ENCODE measurements around the gene PCSK1N.

PCSK1N gene

DNA sequence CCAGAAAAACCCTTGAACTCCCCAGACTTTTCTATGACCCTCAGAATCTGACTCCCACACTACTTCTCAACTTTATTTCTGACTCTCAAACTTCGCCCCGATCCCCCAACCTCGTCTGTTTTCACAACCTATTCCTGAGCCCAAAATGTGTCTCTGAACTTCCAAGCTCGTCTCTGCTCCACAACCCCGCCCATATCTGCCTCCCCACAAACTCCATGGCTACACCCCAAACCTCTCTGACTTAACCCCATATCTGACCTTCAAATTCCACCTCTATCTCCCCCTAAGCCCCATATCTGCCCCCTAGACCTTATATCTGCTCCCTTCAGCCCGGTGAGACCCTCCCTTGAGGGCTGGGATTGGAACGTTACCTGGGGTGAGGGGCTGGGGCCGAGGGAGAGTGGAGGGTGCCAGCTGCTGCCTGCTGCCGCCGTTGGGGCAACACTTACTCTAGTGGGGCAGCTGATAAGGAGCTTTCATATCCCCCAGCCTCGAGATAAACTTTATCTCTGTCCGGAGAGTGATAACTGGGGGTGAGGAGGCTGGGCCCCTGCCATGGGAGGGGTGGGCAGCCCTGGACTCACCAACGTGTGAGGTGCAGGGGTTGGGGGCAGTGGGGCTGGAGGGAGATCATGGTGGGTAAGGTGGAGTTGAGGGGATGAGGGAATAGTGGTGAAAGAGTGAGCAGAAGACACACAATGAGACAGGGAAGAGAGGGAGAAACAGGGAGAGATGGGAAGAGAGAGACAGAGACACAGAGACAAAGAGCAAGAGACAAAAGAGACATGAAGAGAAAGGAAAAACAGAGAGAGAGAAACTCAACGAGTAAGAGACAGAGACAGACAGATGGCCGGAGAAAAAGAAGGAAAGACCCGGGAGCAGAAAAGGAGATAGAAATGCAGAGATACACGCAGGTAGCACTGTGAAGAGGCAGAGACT, 47.6 kb downstream of the PCSK1N start:
- no peak for TF ChIP-seq CTCF (conservative IDR thresholded peaks at IDR 0.05; ENCODE audit: low read depth, low read length)
- H3K4me3 ChIP-seq (ENCODE audit: low read depth, low read length): no peak overlapping the region
- no peak for DNase-seq (ENCODE audit: low read depth)

- no peak for TF ChIP-seq CTCF (conservative IDR thresholded peaks at IDR 0.05; ENCODE audit: low read depth, low read length)
- no peak overlapping the region for H3K4me3 ChIP-seq (ENCODE audit: low read depth, low read length)
- DNase-seq (ENCODE audit: low read depth): no peak
Observed at GRCh38 chrX:48786825-48787504, 48.4 kb downstream of the PCSK1N start.

DNA sequence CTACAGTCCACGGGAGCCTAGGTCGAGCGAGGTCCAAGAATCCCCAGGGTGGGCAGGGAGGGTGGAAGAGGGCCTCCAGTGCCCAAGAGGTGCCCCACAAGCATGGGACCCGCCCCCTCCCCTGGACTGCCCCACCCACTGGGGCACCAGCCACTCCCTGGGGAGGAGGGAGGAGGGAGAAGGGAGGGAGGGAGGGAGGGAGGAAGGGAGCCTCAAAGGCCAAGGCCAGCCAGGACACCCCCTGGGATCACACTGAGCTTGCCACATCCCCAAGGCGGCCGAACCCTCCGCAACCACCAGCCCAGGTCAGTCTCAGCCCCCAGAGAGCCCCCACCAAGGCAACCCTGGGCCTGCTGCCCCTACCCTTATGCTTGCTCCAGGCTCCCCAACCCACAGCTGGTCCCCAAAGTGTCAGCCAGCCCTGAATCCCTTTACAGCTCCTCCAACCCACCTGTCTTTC, 49.0 kb downstream of the PCSK1N start, which contains the start of gene GATA1:
Gene GATA1 (plus strand): TSS at position 250 of the 460 bp plus-strand sequence. CDS start 4,520 bp downstream, outside the sequence.
- no peak for DNase-seq (ENCODE audit: low read depth)
- TF ChIP-seq CTCF (conservative IDR thresholded peaks at IDR 0.05; ENCODE audit: low read depth, low read length): no peak
- H3K4me3 ChIP-seq (ENCODE audit: low read depth, low read length): no peak within 1 kb of the TSS

DNA sequence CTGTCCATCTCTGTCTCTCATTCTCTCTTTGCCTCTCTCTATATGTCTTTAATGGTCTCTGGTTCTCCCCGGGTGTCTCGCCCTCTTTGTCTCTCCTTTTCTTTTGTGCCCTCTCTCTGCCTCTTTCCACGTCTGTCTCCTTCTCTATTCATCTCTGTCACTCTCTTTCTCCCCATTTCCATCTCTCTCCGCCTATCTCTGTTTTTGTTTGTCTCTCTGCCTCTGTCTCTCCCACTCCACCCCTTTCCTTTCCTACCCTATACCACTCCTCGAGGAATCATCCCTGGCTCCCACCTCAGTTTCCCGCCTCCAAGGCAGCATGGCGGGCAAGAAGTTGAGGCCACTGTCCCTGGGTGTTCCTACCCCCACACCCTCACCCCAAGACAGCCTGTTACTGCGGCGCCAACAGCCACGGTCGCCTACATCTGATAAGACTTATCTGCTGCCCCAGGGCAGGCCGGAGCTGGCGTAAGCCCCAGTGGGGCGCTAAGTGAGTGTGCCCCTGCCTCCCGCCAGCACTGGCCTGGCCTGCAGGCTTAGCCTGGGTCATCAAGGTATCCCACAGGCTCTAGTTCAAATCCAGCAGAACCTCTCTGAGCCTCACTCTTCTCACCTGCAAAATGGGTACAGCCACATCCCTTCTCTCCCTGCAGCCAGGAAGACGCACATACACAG, 49.7 kb downstream of the PCSK1N start:
- TF ChIP-seq CTCF (conservative IDR thresholded peaks at IDR 0.05; ENCODE audit: low read depth, low read length): no peak
- no peak overlapping the region for H3K4me3 ChIP-seq (ENCODE audit: low read depth, low read length)
- no peak for DNase-seq (ENCODE audit: low read depth)

DNA sequence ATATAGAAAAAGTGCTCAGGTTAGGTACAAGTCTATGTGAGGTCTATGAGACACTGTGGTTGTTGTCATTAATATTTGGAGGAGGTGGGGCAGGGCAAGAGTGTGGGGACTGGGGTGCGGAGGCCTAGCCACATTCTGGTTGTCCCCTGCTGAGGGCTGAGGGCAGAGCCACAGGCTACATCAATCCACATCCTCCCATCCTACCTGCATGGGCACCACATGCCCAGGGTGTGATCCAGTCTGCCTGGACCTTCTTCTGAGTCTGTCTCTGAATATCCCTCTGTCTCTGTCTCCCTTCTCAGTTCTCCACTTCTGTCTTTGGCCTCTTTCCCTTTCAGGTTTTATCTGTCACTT, 50.2 kb downstream of the PCSK1N start:
- TF ChIP-seq CTCF (conservative IDR thresholded peaks at IDR 0.05; ENCODE audit: low read depth, low read length): no peak
- DNase-seq (ENCODE audit: low read depth): no peak
- H3K4me3 ChIP-seq (ENCODE audit: low read depth, low read length): no peak overlapping the region

GRCh38 chrX:48784726-48785125, 50.7 kb downstream of the PCSK1N start:
- DNase-seq (ENCODE audit: low read depth): no peak
- TF ChIP-seq CTCF (conservative IDR thresholded peaks at IDR 0.05; ENCODE audit: low read depth, low read length): no peak
- no peak overlapping the region for H3K4me3 ChIP-seq (ENCODE audit: low read depth, low read length)

All from choroid plexus epithelial cell (primary cell).